Panc1 (cell line): ENCODE measurements around the gene TLE4.

Source experiments
- POLR2AphosphoS5 ChIP-seq: IDR thresholded peaks from 2 replicates; pipeline ENCODE4 v1.6.1; 2012; ENCODE audit warnings: mild to moderate bottlenecking, low read depth, low read length, moderate library complexity
- SIN3A ChIP-seq: IDR thresholded peaks from 2 replicates; pipeline ENCODE4 v1.6.1; 2012; ENCODE audit warnings: low read depth, mild to moderate bottlenecking, low read length, moderate library complexity, borderline replicate concordance; ENCODE audit not compliant: insufficient read depth
- TF ChIP-seq, protein P1 (sequence below): fragments of 450-650 bp; IDR thresholded peaks from 2 replicates; pipeline ENCODE4 v1.5.1; 2017; ENCODE audit warnings: mild to moderate bottlenecking
- TF ChIP-seq, protein P2 (sequence below), 2 experiments: IDR thresholded peaks; 2 replicates each; pipeline ENCODE4 v1.6.1; 2011 to 2012; ENCODE audit warnings: low read depth in 2 of 2, control low read depth in 1 of 2, low read length in 1 of 2, mild to moderate bottlenecking in 1 of 2, moderate library complexity in 1 of 2; ENCODE audit not compliant: insufficient read depth in 1 of 2

DNA sequence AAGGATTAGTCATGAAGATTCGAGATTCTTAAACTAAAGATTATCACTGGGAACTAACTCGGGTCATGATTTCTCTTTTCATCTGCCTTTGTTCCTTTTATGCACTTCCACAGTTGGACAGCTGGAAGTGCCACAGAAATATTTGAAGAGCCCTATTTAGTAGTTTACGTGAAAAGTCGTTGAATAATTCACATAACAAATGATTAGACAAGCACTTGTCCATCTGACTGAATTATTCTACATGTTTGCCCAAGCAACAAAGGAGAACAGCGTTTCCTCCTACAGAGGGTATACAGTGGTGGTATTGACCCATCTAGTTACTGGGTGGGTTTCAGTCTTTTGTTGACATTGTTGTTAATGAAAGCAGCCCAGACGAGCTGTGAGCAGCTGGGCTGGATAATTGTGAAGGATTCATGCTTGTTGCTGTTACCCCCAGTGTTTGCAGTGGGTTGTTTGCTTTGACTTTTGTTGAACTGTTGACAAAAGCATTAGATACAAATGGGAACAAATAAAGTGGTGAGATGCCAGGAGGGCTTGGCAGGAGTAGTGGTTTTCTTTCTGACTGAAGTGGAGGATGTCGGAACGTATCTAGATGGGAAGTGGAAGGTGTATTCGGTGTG is 96.2 kb downstream of the TLE4 start:
- TF ChIP-seq POLR2AphosphoS5, result no peak
- TF ChIP-seq, protein P1, sequence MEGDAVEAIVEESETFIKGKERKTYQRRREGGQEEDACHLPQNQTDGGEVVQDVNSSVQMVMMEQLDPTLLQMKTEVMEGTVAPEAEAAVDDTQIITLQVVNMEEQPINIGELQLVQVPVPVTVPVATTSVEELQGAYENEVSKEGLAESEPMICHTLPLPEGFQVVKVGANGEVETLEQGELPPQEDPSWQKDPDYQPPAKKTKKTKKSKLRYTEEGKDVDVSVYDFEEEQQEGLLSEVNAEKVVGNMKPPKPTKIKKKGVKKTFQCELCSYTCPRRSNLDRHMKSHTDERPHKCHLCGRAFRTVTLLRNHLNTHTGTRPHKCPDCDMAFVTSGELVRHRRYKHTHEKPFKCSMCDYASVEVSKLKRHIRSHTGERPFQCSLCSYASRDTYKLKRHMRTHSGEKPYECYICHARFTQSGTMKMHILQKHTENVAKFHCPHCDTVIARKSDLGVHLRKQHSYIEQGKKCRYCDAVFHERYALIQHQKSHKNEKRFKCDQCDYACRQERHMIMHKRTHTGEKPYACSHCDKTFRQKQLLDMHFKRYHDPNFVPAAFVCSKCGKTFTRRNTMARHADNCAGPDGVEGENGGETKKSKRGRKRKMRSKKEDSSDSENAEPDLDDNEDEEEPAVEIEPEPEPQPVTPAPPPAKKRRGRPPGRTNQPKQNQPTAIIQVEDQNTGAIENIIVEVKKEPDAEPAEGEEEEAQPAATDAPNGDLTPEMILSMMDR, result no peak
- TF ChIP-seq, protein P2, sequence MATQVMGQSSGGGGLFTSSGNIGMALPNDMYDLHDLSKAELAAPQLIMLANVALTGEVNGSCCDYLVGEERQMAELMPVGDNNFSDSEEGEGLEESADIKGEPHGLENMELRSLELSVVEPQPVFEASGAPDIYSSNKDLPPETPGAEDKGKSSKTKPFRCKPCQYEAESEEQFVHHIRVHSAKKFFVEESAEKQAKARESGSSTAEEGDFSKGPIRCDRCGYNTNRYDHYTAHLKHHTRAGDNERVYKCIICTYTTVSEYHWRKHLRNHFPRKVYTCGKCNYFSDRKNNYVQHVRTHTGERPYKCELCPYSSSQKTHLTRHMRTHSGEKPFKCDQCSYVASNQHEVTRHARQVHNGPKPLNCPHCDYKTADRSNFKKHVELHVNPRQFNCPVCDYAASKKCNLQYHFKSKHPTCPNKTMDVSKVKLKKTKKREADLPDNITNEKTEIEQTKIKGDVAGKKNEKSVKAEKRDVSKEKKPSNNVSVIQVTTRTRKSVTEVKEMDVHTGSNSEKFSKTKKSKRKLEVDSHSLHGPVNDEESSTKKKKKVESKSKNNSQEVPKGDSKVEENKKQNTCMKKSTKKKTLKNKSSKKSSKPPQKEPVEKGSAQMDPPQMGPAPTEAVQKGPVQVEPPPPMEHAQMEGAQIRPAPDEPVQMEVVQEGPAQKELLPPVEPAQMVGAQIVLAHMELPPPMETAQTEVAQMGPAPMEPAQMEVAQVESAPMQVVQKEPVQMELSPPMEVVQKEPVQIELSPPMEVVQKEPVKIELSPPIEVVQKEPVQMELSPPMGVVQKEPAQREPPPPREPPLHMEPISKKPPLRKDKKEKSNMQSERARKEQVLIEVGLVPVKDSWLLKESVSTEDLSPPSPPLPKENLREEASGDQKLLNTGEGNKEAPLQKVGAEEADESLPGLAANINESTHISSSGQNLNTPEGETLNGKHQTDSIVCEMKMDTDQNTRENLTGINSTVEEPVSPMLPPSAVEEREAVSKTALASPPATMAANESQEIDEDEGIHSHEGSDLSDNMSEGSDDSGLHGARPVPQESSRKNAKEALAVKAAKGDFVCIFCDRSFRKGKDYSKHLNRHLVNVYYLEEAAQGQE (IDR thresholded peaks at IDR 0.05; ENCODE audit: insufficient read depth in 1 of 2, low read depth in 2 of 2, low read length in 1 of 2), result no peak
- TF ChIP-seq SIN3A, result no peak
